Suppressor macrophage treated with lipopolysaccharide for 4 hours (primary cell): Measurements from ENCODE around the gene C2orf69.
"Not testable (repeated sequence)": the region's sequence is repeated elsewhere in the genome, so short reads cannot be mapped to it uniquely, and the experiment has no call there.

Experiments
- DNase-seq: peaks from one replicate; pipeline ENCODE4 v3.0.0-alpha.2; 2020

Gene C2orf69

GRCh38 chr2:199911052-199911876 is at the start of gene C2orf69:
TSS of gene C2orf69 (plus strand) at chr2:199911293. CDS start at chr2:199911439, 146 bp downstream.
- peak; percentile 98 for DNase-seq

- peak; percentile 20 for DNase-seq
These were observed 48.3 kb upstream of the C2orf69 start for GRCh38 chr2:199862788-199863187.

GRCh38 chr2:199865905-199866304 is 45.2 kb upstream of the C2orf69 start:
- no peak for DNase-seq

- DNase-seq = no peak
These were observed 42.5 kb upstream of the C2orf69 start for GRCh38 chr2:199868431-199869226.

GRCh38 chr2:199869227-199869541 is 41.9 kb upstream of the C2orf69 start:
- no peak for DNase-seq

GRCh38 chr2:199869653-199870052 is 41.4 kb upstream of the C2orf69 start:
- no peak for DNase-seq

- no peak for DNase-seq
These were observed 40.5 kb upstream of the C2orf69 start for GRCh38 chr2:199870581-199870980.

- no peak for DNase-seq
These were observed 36.9 kb upstream of the C2orf69 start for GRCh38 chr2:199874209-199874608.

- DNase-seq = no peak
These were observed 35.7 kb upstream of the C2orf69 start for GRCh38 chr2:199875400-199875799.

GRCh38 chr2:199882667-199883066 is 28.4 kb upstream of the C2orf69 start:
- DNase-seq = no peak

GRCh38 chr2:199883474-199884212 is 27.4 kb upstream of the C2orf69 start:
- DNase-seq = no peak

- no peak for DNase-seq
These were observed 15.7 kb upstream of the C2orf69 start for GRCh38 chr2:199895406-199895805.

GRCh38 chr2:199896617-199897016 is 14.5 kb upstream of the C2orf69 start:
- no peak for DNase-seq

- no peak for DNase-seq
These were observed 9.2 kb upstream of the C2orf69 start for GRCh38 chr2:199901942-199902341.

GRCh38 chr2:199902486-199903110 is 8.5 kb upstream of the C2orf69 start:
- DNase-seq = no peak

- DNase-seq = no peak
These were observed 8.0 kb upstream of the C2orf69 start for GRCh38 chr2:199903111-199903510.

- no peak for DNase-seq
These were observed 3.9 kb upstream of the C2orf69 start for GRCh38 chr2:199907008-199907714.

GRCh38 chr2:199910338-199911051 is 598 bp upstream of the C2orf69 start:
- DNase-seq = no peak

GRCh38 chr2:199911877-199912161 is 726 bp downstream of the C2orf69 start:
- DNase-seq = no peak

- DNase-seq = not testable (repeated sequence)
These were observed 1.5 kb downstream of the C2orf69 start for GRCh38 chr2:199912553-199913114.

- DNase-seq = no peak
These were observed 3.4 kb downstream of the C2orf69 start for GRCh38 chr2:199914372-199914958.
